Activated T-helper 17 cell treated with anti-CD3 and anti-CD28 coated beads, Interleukin-2, amount 50 U/mL, for 72 hours (primary cell): Measurements from ENCODE around the gene ITIH6. TPM values are rescaled to one million over a fixed set of nuclear protein-coding genes. Genes with fewer than 3 reads are reported as not detected.
"Not testable (repeated sequence)": the region's sequence is repeated elsewhere in the genome, so short reads cannot be mapped to it uniquely, and the experiment has no call there.

Experiments
- ATAC-seq: fragments of 150-1000 bp; cut with Tn5 transposase; replicated peaks from 2 replicates; pipeline ENCODE4 v1.10.0; 2021; ENCODE audit warnings: mild to moderate bottlenecking, moderate library complexity
- H3K27ac Mint-ChIP-seq: one replicate; pipeline ENCODE4 v1.8.0; 2022; ENCODE audit warnings: mixed read lengths
- H3K27me3 Mint-ChIP-seq: one replicate; pipeline ENCODE4 v1.8.0; 2022; ENCODE audit warnings: mixed read lengths
- H3K36me3 Mint-ChIP-seq: one replicate; pipeline ENCODE4 v1.8.0; 2022; ENCODE audit warnings: low read depth, mild to moderate bottlenecking, mixed read lengths
- H3K4me1 Mint-ChIP-seq: one replicate; pipeline ENCODE4 v1.8.0; 2022; ENCODE audit warnings: mixed read lengths
- H3K4me3 Mint-ChIP-seq: one replicate; pipeline ENCODE4 v1.8.0; 2022; ENCODE audit warnings: mild to moderate bottlenecking, mixed read lengths
- H3K9me3 Mint-ChIP-seq: one replicate; pipeline ENCODE4 v1.8.0; 2022; ENCODE audit warnings: mixed read lengths
- total RNA-seq, 2 donors: library from RNA; stranded (reverse); gene quantifications; one replicate each; pipeline ENCODE4 v1.2.3, GENCODE V29; 2022

The ITIH6 gene, protein sequence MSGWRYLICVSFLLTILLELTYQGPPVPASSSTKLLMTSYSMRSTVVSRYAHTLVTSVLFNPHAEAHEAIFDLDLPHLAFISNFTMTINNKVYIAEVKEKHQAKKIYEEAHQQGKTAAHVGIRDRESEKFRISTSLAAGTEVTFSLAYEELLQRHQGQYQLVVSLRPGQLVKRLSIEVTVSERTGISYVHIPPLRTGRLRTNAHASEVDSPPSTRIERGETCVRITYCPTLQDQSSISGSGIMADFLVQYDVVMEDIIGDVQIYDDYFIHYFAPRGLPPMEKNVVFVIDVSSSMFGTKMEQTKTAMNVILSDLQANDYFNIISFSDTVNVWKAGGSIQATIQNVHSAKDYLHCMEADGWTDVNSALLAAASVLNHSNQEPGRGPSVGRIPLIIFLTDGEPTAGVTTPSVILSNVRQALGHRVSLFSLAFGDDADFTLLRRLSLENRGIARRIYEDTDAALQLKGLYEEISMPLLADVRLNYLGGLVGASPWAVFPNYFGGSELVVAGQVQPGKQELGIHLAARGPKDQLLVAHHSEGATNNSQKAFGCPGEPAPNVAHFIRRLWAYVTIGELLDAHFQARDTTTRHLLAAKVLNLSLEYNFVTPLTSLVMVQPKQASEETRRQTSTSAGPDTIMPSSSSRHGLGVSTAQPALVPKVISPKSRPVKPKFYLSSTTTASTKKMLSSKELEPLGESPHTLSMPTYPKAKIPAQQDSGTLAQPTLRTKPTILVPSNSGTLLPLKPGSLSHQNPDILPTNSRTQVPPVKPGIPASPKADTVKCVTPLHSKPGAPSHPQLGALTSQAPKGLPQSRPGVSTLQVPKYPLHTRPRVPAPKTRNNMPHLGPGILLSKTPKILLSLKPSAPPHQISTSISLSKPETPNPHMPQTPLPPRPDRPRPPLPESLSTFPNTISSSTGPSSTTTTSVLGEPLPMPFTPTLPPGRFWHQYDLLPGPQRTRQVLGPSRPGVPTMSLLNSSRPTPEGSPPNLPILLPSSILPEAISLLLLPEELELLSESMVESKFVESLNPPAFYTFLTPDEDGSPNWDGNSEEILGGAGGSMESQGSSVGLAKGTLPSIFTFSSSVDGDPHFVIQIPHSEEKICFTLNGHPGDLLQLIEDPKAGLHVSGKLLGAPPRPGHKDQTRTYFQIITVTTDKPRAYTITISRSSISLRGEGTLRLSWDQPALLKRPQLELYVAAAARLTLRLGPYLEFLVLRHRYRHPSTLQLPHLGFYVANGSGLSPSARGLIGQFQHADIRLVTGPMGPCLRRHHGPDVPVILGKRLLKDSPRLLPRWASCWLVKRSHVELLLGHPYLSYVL
- not detected for total RNA-seq

DNA sequence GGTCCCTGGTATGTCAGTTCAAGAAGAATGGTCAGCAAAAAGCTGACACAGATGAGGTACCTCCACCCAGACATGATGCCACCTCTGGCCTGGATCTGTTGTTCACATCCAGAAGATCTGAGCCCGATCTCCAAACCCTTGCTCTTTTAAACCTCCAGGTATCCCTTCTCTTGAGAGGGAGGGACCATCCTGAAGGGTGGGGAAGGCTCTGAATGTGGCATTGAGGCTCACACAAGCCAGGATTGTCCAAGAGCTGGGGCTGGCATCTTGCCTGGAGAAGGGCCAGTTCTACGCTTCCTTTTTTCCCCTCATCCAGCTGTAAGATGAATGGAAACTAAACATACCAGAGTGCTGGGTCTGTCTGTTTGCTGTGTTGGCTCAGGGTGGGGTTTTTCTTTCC, at the start of gene ITIH6:
Gene ITIH6 (minus strand): TSS at position 119 of the 400 bp plus-strand sequence. CDS start 45 bp downstream, at position 74.
- H3K4me1 Mint-ChIP-seq = no peaks in the 10 kb centered on the region
- no peaks in the 10 kb centered on the region for H3K9me3 Mint-ChIP-seq
- no peak within 1 kb of the TSS for H3K4me3 Mint-ChIP-seq
- H3K27ac Mint-ChIP-seq = no peak within 1 kb of the TSS
- no peak for ATAC-seq
- H3K36me3 Mint-ChIP-seq = no peaks in the 10 kb centered on the region
- no peaks in the 10 kb centered on the region for H3K27me3 Mint-ChIP-seq

DNA sequence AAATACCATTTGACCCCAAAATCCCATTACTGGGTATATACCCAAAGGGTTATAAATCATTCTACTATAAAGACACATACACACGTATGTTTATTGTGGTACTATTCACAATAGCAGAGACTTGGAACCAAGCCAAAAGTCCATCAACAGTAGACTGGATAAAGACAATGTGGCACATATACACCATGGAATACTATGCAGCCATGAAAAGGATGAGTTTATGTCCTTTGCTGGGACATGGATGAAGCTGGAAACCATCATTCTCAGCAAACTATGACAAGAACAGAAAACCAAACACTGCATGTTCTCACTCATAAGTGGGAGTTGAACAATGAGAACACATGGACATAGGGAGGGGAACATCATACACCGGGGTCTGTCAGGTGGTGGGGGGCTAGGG, 49.6 kb upstream of the ITIH6 start:
- H3K4me1 Mint-ChIP-seq, H3K27ac Mint-ChIP-seq, H3K36me3 Mint-ChIP-seq, ATAC-seq, H3K4me3 Mint-ChIP-seq, H3K27me3 Mint-ChIP-seq, H3K9me3 Mint-ChIP-seq: not testable (repeated sequence)

DNA sequence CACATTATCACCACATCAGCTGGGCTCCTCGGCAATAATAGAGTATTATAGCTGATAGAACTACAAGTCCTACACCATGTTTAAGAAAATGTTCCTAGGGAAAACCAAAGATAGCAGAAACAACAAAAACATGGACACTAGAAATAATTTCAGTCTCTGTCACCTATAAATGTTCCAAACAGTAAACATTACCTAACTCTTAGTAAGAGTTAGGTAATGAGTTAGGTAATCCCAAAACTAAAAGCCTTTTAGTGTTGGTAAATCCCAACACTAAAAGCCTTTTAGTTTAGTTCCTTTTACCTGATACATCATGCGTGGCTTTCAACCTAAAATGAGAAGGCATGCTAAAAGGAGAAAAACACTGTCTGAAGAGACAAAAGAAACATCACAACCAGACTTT, 45.0 kb upstream of the ITIH6 start:
- H3K4me1 Mint-ChIP-seq = no peaks in the 10 kb centered on the region
- H3K27me3 Mint-ChIP-seq = no peaks in the 10 kb centered on the region
- H3K9me3 Mint-ChIP-seq = no peaks in the 10 kb centered on the region
- no peaks in the 10 kb centered on the region for H3K36me3 Mint-ChIP-seq
- ATAC-seq = no peak
- H3K27ac Mint-ChIP-seq = no peak overlapping the region
- H3K4me3 Mint-ChIP-seq = no peak overlapping the region

DNA sequence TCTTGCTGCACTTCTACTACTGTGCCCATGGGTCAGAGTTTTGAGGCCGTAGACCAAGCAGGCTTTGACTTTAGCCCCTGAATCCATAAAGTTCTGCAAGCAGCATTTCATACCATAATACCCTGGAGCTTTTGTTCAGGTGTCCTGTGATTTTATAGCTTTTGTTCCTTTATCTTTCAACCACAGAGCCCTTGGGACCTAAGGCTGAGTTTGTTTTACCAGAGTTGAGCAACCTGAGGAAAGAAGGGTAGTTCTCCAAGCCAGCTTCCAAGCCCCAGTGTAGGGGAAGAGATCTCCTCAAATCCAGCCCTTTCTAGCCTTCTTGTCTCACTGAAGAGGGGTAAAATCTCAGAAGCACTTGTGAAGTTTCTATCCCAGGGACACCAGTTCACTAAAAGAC, 44.6 kb upstream of the ITIH6 start:
- no peak for ATAC-seq
- Mint-ChIP-seq H3K4me1 (no peaks in the 10 kb centered on the region), H3K36me3 (no peaks in the 10 kb centered on the region), H3K27ac (no peak overlapping the region), H3K4me3 (no peak overlapping the region), H3K9me3 (no peaks in the 10 kb centered on the region), H3K27me3 (no peaks in the 10 kb centered on the region)

DNA sequence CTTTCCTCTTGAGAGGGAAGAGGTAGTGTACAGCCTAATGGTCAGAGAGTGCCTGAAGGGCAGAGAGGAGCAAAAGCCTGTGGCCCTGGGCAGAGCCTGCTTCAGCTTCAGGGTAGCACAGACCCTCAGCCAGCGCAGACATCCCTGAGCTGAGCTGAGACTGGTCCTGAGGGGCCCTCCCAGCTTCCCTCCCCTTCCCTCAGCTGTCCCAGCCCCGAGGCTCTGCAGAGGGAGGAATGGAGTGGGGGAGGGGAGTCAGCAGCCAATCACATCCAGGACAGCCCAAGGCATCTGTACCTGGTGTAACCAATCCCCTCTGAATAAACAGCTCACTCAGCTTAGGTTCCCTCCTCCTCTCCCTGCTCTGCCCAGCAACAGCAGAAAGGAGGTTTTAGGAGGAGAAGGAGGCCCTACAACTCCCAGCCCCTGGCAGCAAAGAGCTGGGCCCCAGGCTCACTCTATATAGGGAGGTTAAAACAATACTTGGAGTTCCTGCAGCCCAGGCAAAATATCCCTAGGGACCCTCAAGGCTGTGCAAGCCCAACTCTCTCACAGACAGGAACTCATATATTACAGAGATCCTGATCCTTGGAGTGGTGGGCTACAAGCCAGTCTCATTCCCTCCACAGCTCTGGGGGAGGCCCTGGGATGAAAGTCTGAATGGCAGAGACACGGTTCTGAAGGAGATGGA, 43.3 kb upstream of the ITIH6 start:
- H3K9me3 Mint-ChIP-seq, ATAC-seq, H3K27ac Mint-ChIP-seq, H3K36me3 Mint-ChIP-seq, H3K4me1 Mint-ChIP-seq, H3K4me3 Mint-ChIP-seq, H3K27me3 Mint-ChIP-seq: not testable (repeated sequence)

DNA sequence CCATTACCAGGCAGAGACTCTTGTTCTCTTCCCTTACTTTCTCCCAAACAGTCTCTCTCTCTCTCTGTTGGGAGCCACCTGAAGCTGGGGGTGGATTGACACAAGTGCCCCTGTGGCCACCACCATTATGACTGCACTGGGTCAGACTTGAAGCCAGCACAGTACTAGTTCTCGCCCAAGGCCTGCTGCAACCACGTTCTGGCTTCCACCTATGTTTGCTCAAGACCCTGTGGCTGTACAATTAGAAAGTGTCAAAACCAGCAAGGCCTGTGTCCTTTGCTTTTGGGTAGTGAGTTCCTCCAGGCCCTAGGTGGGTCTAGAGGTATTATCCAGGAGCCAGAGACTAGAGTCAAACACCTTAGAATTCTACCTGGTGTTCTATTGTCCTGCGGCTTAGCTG, 40.5 kb upstream of the ITIH6 start:
- Mint-ChIP-seq H3K4me1 (no peaks in the 10 kb centered on the region), H3K4me3 (no peak overlapping the region), H3K9me3 (no peaks in the 10 kb centered on the region), H3K36me3 (no peaks in the 10 kb centered on the region), H3K27me3 (no peaks in the 10 kb centered on the region), H3K27ac (no peak overlapping the region)
- ATAC-seq = no peak

DNA sequence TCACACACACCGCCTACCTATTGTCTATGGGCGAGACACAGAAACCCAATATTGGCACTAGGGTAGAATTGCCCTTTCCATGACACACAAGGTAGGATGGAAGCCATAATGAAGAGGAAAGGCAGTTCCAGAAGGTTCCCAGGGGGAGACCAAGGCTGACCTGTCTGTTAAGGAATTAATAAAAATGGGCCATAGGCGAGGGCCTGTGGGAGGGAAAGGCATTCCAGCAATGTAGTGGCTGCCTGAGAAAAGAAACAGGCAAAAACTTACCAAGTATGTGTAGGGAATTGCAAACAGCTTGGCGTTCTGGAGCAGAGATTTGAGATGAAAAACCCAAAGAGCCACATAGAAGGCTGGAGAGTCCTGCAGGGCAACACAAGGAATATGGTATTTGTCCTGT, 28.5 kb upstream of the ITIH6 start:
- no peaks in the 10 kb centered on the region for H3K27me3 Mint-ChIP-seq
- H3K4me1 Mint-ChIP-seq = peaks cover 7% of the 10 kb centered on the region
- ATAC-seq = no peak
- no peaks in the 10 kb centered on the region for H3K36me3 Mint-ChIP-seq
- peak overlapping the region; percentile 13 for H3K27ac Mint-ChIP-seq
- no peak overlapping the region for H3K4me3 Mint-ChIP-seq
- H3K9me3 Mint-ChIP-seq = no peaks in the 10 kb centered on the region

DNA sequence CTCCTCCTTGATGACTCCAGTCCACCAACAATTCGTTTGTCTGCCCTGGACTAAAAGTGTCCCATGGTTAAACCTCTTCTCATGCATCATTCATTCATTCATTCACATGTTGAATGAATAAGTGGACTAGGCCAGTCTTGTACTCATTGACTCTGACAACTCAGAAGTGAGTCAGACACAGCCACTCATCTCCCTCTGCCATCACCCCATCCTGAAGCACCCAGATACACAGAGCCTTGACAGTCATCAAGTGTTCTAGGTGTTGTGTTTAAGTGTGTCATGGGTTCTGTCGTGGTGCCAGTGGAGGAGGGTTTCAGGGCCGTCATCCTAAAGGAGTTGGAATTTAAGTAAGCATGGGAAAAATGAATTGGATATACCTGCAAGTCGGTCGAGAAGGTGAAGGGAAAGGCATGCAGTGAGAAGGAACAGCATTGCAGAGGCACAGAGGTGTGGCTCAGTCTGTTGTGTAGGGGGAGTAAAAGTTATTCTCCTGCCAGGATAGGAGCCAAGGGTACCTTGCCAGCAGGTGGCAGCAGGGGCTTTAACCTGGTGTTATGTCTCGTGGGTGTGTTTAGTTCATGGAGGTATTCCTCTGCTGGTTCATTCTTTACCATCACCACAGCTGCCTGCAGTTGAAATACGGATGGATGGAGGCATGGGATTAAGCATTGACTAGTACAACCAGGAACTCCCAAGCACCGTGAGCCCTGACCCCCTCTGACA, 27.8 kb upstream of the ITIH6 start:
- Mint-ChIP-seq H3K36me3 (no peaks in the 10 kb centered on the region), H3K27ac (peak overlapping the region; percentile 13), H3K4me1 (peaks cover 7% of the 10 kb centered on the region), H3K4me3 (no peak overlapping the region), H3K9me3 (no peaks in the 10 kb centered on the region), H3K27me3 (no peaks in the 10 kb centered on the region)
- ATAC-seq = peak; percentile 87

DNA sequence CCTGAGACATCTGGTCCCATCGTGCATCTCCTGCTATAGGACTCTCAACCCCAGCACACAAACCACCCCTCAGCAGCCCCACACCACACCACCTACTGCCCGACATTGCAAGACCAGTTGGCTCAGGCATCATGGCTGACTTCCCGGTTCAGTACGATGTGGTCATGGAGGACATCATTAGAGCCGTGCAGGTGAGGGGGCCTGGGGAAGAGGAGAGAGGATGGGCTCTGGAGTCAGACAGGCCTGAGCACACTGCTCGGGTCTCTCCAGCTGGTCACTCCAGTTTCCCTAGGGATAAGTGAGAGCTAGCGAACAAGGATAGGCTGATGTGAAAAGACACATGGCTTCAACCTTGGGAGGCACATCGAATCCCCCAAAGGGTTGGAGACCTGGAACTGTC, 26.7 kb upstream of the ITIH6 start:
- Mint-ChIP-seq H3K4me3 (no peak overlapping the region), H3K9me3 (no peaks in the 10 kb centered on the region), H3K27ac (no peak overlapping the region), H3K27me3 (no peaks in the 10 kb centered on the region), H3K36me3 (no peaks in the 10 kb centered on the region), H3K4me1 (peaks cover 7% of the 10 kb centered on the region)
- no peak for ATAC-seq

DNA sequence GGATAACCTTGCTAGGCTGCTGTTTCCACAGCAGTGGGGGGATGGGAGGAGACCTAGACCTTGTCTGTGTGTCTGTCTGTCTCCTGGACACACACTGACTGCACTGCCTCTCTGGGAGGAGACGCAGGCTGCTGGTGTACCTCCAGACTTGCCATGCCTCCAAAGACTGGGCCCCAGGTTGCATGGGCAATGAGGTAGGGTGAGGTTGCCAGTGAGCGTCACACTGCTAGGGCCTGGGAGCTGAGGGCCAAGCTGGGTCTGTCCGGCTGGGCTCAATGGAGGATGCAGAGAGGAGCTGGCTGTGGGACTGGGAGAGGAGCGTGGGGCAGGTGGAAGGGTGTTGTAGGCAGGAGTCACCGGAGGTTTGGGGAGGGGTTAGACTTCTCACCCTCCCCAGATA, 26.1 kb upstream of the ITIH6 start:
- H3K9me3 Mint-ChIP-seq = no peaks in the 10 kb centered on the region
- H3K36me3 Mint-ChIP-seq = no peaks in the 10 kb centered on the region
- H3K4me3 Mint-ChIP-seq = no peak overlapping the region
- no peak overlapping the region for H3K27ac Mint-ChIP-seq
- H3K4me1 Mint-ChIP-seq = peaks cover 7% of the 10 kb centered on the region
- ATAC-seq = no peak
- H3K27me3 Mint-ChIP-seq = no peaks in the 10 kb centered on the region

DNA sequence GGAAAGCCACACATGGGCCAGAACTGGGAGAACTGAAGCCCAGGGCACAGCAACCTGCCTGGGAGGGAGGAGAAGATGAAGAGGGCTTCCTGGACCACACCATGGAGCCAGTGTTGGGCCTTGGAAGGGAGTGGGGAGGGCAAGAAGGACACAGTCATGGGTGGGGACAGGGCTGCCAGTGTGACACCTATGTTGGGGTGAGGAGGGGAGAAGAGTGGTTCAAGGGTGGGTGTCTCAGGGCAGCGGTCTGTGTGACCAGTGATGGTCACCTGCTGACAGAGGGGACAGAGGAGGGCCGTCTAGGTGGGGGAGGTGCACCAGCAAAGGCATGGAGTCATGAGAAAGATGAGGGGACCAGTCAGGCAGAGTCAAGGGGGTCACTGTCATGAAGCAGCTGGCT, 23.3 kb upstream of the ITIH6 start:
- Mint-ChIP-seq H3K27me3 (no peaks in the 10 kb centered on the region), H3K9me3 (no peaks in the 10 kb centered on the region), H3K27ac (no peak overlapping the region), H3K4me1 (peaks cover 7% of the 10 kb centered on the region), H3K4me3 (no peak overlapping the region), H3K36me3 (peaks cover 2% of the 10 kb centered on the region)
- no peak for ATAC-seq

DNA sequence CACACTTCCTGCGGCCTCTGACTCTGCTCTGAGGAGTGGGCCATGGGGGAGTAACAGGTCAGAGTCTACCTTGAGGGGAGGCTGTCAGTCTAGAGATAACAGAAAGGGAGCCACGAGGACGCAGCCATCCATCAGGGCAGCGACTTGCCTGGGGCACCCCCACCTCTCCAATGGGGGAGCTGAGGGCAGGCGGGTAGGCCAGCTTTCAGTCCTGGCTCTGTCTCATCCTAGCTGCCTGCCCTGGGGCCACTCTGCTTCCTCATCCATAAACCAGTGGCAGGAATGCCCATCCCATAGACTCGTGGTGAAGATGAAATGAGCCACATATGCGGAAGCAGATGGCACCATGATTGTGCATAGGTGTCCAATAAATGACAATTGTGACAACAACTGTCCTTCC, 22.7 kb upstream of the ITIH6 start:
- peaks cover 4% of the 10 kb centered on the region for H3K4me1 Mint-ChIP-seq
- H3K27me3 Mint-ChIP-seq = no peaks in the 10 kb centered on the region
- no peak for ATAC-seq
- no peaks in the 10 kb centered on the region for H3K9me3 Mint-ChIP-seq
- H3K4me3 Mint-ChIP-seq = no peak overlapping the region
- no peak overlapping the region for H3K27ac Mint-ChIP-seq
- peaks cover 8% of the 10 kb centered on the region for H3K36me3 Mint-ChIP-seq

DNA sequence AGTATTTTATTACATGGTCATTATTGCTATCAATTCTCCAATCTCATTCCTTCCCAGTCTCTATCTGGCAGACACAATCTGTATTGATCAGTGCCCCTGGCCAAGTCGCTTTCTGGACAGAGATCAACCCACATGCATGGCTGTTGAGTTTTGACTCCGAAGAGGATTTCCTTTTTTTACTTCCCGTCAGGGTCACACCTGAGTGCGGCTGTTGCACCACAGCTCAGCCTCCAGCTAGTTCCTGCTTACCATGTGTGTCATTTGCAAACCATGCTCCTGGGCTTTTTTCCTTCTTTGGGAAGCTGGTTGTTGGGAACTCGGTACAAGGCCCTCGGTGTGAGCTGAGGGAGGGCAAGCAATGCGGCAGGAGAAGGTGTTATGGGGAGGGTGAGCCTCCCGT, 21.1 kb upstream of the ITIH6 start:
- Mint-ChIP-seq H3K9me3 (no peaks in the 10 kb centered on the region), H3K4me1 (no peaks in the 10 kb centered on the region), H3K36me3 (peaks cover 18% of the 10 kb centered on the region), H3K4me3 (no peak overlapping the region), H3K27me3 (no peaks in the 10 kb centered on the region), H3K27ac (no peak overlapping the region)
- ATAC-seq = no peak
